HG02763 (cell line): Measurements from ENCODE around the gene SPARC.

Experiments
- ATAC-seq: cut with Tn5 transposase; IDR thresholded peaks from one replicate; pipeline ENCODE4 v1.9.1; 2021; ENCODE audit warnings: mild to moderate bottlenecking, moderate library complexity; ENCODE audit not compliant: unreplicated experiment

Gene SPARC

GRCh38 chr5:151661968-151662732, 24.6 kb downstream of the SPARC start:
- ATAC-seq = peak; percentile 51

- ATAC-seq = no peak
Observed at GRCh38 chr5:151660616-151661495, 25.9 kb downstream of the SPARC start.

- ATAC-seq = peak; percentile 59
Observed at GRCh38 chr5:151659001-151659754, 27.5 kb downstream of the SPARC start.

- ATAC-seq = no peak
Observed at GRCh38 chr5:151657114-151657513, 29.6 kb downstream of the SPARC start.

GRCh38 chr5:151656311-151656710, 30.4 kb downstream of the SPARC start:
- ATAC-seq = no peak

GRCh38 chr5:151651997-151652645, 34.6 kb downstream of the SPARC start:
- peak; percentile 95 for ATAC-seq

GRCh38 chr5:151648988-151649387, 37.7 kb downstream of the SPARC start:
- ATAC-seq = no peak

- no peak for ATAC-seq
Observed at GRCh38 chr5:151648089-151648488, 38.6 kb downstream of the SPARC start.

GRCh38 chr5:151647320-151647861, 39.3 kb downstream of the SPARC start:
- no peak for ATAC-seq

GRCh38 chr5:151646334-151646733, 40.4 kb downstream of the SPARC start:
- no peak for ATAC-seq

GRCh38 chr5:151643388-151643787, 43.3 kb downstream of the SPARC start:
- no peak for ATAC-seq

GRCh38 chr5:151642472-151643140, 44.1 kb downstream of the SPARC start:
- ATAC-seq = no peak

GRCh38 chr5:151638619-151639018, 48.1 kb downstream of the SPARC start:
- ATAC-seq = no peak

GRCh38 chr5:151637676-151638075, 49.0 kb downstream of the SPARC start:
- ATAC-seq = no peak

- ATAC-seq = no peak
Observed at GRCh38 chr5:151633892-151634291, 52.8 kb downstream of the SPARC start.

- ATAC-seq = no peak
Observed at GRCh38 chr5:151632941-151633340, 53.8 kb downstream of the SPARC start.

- ATAC-seq = no peak
Observed at GRCh38 chr5:151632524-151632923, 54.2 kb downstream of the SPARC start.

GRCh38 chr5:151631941-151632340, 54.8 kb downstream of the SPARC start:
- no peak for ATAC-seq

GRCh38 chr5:151630088-151630487, 56.6 kb downstream of the SPARC start:
- no peak for ATAC-seq
